ENCODE measurements around the gene PLD1.

PLD1 gene

DNA sequence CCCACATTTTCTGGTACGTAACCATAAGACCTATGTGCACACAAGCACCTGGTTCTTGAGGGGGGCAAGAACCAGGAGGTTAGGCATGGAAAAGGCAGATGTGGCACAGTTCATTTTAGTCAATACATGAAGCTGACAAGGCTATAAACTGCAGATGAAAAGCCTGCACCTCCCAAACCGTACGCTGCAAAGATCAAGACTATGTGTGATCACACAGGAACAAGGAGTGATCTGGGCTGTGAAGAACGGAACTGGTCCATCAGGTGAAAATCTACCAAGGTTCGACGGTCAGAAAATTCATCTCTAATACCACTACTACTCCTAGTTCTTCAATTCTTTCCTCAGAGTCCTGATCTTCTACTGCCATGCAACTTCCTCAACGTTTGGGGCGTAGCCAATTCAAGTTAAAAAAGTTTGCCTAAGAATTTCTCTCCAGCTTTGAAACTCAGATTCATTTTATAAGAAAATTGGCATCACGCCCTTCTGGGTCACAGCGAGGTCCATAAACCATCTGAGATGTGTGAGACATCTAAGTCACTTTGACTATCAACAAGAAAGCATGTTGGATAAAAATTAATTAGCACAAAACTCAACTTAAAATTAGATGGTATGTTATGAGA lies 41.9 kb downstream of the PLD1 start:
- H3K27me3 ChIP-seq (ENCODE audit: control insufficient read depth, insufficient read depth, low read length): no peaks in the 10 kb centered on the region
- no peaks in the 10 kb centered on the region for H3K9me3 ChIP-seq (ENCODE audit: control insufficient read depth, insufficient read depth, low read length)
- H3K27ac ChIP-seq (ENCODE audit: low read depth, low read length): no peak overlapping the region
- no peak overlapping the region for H3K4me3 ChIP-seq (ENCODE audit: low read depth, low read length)
- H3K36me3 ChIP-seq (ENCODE audit: control insufficient read depth, insufficient read depth, low read length): no peaks in the 10 kb centered on the region
- H3K9ac ChIP-seq (ENCODE audit: low read depth, low read length): no peak overlapping the region
- H3K4me1 ChIP-seq (ENCODE audit: control insufficient read depth, insufficient read depth, low read length): no peaks in the 10 kb centered on the region

DNA sequence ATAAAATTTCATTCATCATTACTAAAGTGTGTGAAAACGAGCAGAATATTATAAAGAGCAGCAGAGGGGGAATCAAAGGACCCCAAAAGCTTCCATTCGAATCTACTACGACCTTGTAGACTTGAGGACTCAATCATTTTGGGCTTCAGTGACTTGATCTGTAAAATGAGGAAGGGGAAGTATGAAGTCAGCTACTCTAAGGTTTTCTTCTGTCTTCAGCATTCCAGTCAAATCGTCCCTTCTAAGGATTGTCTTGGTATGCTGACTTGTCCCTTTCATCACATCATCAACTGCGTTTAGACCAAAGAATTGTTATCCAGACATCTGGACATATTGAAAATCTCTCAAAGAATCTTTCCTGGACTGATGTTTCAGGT lies 44.8 kb downstream of the PLD1 start:
- Histone ChIP-seq H3K4me1 (ENCODE audit: control insufficient read depth, insufficient read depth, low read length) (0 out of 2 replicates have a peak, but pooled peaks cover 2% of the 10 kb centered on the region), H3K27me3 (ENCODE audit: control insufficient read depth, insufficient read depth, low read length) (no peaks in the 10 kb centered on the region), H3K4me3 (ENCODE audit: low read depth, low read length) (no peak overlapping the region), H3K9me3 (ENCODE audit: control insufficient read depth, insufficient read depth, low read length) (no peaks in the 10 kb centered on the region), H3K36me3 (ENCODE audit: control insufficient read depth, insufficient read depth, low read length) (no peaks in the 10 kb centered on the region), H3K27ac (ENCODE audit: low read depth, low read length) (no peak overlapping the region), H3K9ac (ENCODE audit: low read depth, low read length) (no peak overlapping the region)

DNA sequence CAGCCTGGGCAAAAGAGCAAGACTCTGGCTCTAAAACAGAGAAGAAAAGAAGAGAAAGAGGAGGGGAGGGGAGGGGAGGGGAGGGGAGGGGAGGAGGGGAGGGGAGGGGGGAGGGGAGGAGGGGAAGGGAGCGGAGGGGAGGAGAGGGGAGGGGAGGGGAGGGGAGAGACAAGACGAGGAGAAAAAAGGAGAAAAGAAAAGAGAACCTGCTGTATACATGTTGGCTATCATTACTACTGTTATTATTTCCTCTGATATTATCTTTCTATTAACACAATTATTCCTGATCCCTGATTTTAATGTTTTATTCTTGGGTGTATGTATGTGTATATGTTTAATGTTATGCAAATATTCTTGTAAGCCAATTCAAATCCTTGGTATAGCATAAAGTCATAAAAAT lies 46.9 kb downstream of the PLD1 start:
- no peaks in the 10 kb centered on the region for H3K36me3 ChIP-seq (ENCODE audit: control insufficient read depth, insufficient read depth, low read length)
- H3K27me3 ChIP-seq (ENCODE audit: control insufficient read depth, insufficient read depth, low read length): no peaks in the 10 kb centered on the region
- H3K4me1 ChIP-seq (ENCODE audit: control insufficient read depth, insufficient read depth, low read length): peaks cover 5% of the 10 kb centered on the region; the same call in 1 of the 2 replicates
- H3K4me3 ChIP-seq (ENCODE audit: low read depth, low read length): no peak overlapping the region
- H3K9ac ChIP-seq (ENCODE audit: low read depth, low read length): no peak overlapping the region
- H3K9me3 ChIP-seq (ENCODE audit: control insufficient read depth, insufficient read depth, low read length): no peaks in the 10 kb centered on the region
- H3K27ac ChIP-seq (ENCODE audit: low read depth, low read length): no peak overlapping the region

DNA sequence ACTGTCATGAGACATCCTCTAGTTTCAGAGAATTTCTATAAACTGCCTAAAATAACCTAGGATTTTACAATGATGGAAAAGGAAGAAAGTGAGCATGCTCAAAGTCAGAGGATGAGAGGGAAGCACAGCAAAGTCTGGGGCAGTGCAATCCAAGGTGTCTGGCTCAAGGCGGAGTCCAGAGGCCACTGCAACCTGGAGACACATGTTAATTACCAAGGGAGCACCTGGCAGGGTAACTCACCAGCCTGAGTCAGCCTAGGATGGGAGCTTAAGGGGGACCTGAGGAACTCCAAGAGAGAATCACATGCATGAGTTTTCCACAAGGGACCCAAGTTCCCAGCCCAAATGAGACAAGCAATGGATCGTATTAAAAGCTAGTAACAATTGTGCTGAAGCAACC lies 49.8 kb downstream of the PLD1 start:
- H3K9me3 ChIP-seq (ENCODE audit: control insufficient read depth, insufficient read depth, low read length): no peaks in the 10 kb centered on the region
- H3K4me3 ChIP-seq (ENCODE audit: low read depth, low read length): no peak overlapping the region
- no peaks in the 10 kb centered on the region for H3K27me3 ChIP-seq (ENCODE audit: control insufficient read depth, insufficient read depth, low read length)
- H3K36me3 ChIP-seq (ENCODE audit: control insufficient read depth, insufficient read depth, low read length): no peaks in the 10 kb centered on the region
- H3K4me1 ChIP-seq (ENCODE audit: control insufficient read depth, insufficient read depth, low read length): peaks cover 6% of the 10 kb centered on the region; the same call in 1 of the 2 replicates
- H3K27ac ChIP-seq (ENCODE audit: low read depth, low read length): no peak overlapping the region
- H3K9ac ChIP-seq (ENCODE audit: low read depth, low read length): no peak overlapping the region

DNA sequence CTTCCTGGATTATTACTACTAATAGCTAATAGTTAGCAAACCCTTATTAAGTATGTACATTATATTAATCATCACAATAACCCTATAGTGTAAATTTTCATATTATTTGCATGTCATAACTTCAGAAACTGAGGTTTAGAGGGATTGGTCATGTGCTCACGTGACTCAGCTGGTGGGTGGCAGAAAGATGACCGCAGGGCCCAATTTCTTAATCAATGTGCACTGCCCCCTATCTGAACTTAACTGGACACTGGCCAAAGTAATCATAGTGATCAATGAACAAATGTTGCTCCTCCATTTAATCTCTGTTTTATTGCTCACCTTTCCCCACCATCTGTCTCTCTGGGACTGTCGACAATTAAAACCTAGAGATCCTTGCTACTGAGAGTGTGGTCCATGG lies 52.2 kb downstream of the PLD1 start:
- Histone ChIP-seq H3K4me3 (ENCODE audit: low read depth, low read length) (no peak overlapping the region), H3K27me3 (ENCODE audit: control insufficient read depth, insufficient read depth, low read length) (no peaks in the 10 kb centered on the region), H3K36me3 (ENCODE audit: control insufficient read depth, insufficient read depth, low read length) (no peaks in the 10 kb centered on the region), H3K27ac (ENCODE audit: low read depth, low read length) (no peak overlapping the region), H3K9me3 (ENCODE audit: control insufficient read depth, insufficient read depth, low read length) (no peaks in the 10 kb centered on the region), H3K4me1 (ENCODE audit: control insufficient read depth, insufficient read depth, low read length) (peaks cover 6% of the 10 kb centered on the region; the same call in 1 of the 2 replicates), H3K9ac (ENCODE audit: low read depth, low read length) (no peak overlapping the region)

DNA sequence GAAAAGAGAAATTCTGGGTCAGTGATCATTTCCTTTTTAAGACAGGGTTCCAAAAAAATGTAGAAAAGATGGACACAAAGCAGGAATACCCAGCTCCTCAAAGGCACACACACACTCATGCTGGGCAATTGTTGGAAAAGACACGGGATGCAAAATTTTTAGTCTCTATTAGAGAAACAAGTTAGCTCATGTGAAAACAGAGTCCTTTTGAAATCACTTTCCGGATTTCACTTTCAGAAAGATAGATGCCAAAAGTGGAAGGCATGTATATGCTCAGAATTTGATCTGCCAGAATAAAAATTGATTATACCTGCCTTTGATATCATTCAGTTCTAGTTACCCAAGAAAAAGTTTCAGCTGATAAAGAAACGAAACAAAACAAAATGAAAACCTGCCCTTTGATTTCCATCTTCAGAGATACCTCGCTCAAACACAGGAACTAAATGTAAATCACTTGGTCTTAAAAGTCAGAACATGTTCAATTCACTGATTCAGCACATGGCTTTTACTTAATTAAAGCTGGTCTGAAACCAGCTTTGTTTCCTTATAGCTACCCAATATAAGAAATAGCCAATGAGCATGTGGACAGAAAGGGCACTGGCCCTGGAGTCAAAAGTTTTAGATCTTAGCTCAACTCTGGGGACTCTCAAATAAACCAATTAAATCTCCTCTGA lies 52.8 kb downstream of the PLD1 start:
- Histone ChIP-seq H3K36me3 (ENCODE audit: control insufficient read depth, insufficient read depth, low read length) (no peaks in the 10 kb centered on the region), H3K4me3 (ENCODE audit: low read depth, low read length) (no peak overlapping the region), H3K9ac (ENCODE audit: low read depth, low read length) (no peak overlapping the region), H3K9me3 (ENCODE audit: control insufficient read depth, insufficient read depth, low read length) (no peaks in the 10 kb centered on the region), H3K27ac (ENCODE audit: low read depth, low read length) (no peak overlapping the region), H3K27me3 (ENCODE audit: control insufficient read depth, insufficient read depth, low read length) (no peaks in the 10 kb centered on the region), H3K4me1 (ENCODE audit: control insufficient read depth, insufficient read depth, low read length) (peaks cover 6% of the 10 kb centered on the region; the same call in 1 of the 2 replicates)

DNA sequence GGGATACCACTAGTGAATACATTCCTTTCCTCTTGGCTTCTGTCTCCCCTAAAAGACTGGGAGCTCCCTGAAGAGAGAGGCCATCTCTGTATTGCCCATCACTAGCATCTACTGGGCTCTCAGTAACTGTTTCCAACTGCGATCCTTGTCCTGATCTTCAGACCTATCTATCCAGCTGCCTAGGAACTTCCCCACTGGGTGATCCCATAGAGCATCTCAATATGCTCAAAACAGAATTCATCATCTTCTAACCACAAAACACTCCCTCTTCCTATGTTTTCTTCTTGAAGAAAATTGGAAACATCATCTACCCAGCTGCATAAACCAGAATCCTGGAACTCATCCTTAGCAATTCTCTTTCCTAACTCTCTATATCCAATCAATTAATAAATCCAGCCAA lies 54.6 kb downstream of the PLD1 start:
- Histone ChIP-seq H3K36me3 (ENCODE audit: control insufficient read depth, insufficient read depth, low read length) (no peaks in the 10 kb centered on the region), H3K9me3 (ENCODE audit: control insufficient read depth, insufficient read depth, low read length) (no peaks in the 10 kb centered on the region), H3K27me3 (ENCODE audit: control insufficient read depth, insufficient read depth, low read length) (no peaks in the 10 kb centered on the region), H3K27ac (ENCODE audit: low read depth, low read length) (no peak overlapping the region), H3K4me3 (ENCODE audit: low read depth, low read length) (no peak overlapping the region), H3K4me1 (ENCODE audit: control insufficient read depth, insufficient read depth, low read length) (peaks cover 5% of the 10 kb centered on the region; the same call in 1 of the 2 replicates), H3K9ac (ENCODE audit: low read depth, low read length) (no peak overlapping the region)

DNA sequence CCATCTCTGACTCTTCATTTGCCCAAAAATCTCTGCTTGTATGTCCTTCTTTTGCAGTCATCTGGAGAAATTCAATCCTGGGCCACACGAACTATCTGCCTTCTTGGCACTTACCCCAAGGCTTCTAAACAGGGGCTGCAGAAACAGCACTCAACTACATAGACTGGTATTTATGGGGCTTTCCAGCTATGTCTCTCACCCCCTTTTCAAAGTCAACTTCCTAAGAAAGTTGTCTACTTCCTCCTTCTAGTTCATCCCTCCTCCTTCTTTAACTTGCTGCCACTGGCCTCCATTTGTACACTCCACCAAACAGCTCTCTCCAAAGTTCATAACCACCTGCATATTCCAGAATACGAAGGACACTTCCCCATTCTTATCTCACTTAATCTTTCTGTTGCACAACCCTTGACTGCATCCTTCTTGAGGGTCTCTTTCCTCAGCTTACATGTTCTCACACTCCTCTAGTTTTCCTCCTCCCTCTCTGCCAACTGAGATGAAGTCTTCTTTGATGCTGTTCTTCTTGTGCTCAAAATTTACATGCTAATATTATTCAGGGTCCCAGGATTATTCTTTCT lies 55.2 kb downstream of the PLD1 start:
- Histone ChIP-seq H3K4me1 (ENCODE audit: control insufficient read depth, insufficient read depth, low read length) (peaks cover 3% of the 10 kb centered on the region; the same call in 1 of the 2 replicates), H3K4me3 (ENCODE audit: low read depth, low read length) (no peak overlapping the region), H3K27me3 (ENCODE audit: control insufficient read depth, insufficient read depth, low read length) (no peaks in the 10 kb centered on the region), H3K9ac (ENCODE audit: low read depth, low read length) (no peak overlapping the region), H3K9me3 (ENCODE audit: control insufficient read depth, insufficient read depth, low read length) (no peaks in the 10 kb centered on the region), H3K27ac (ENCODE audit: low read depth, low read length) (no peak overlapping the region), H3K36me3 (ENCODE audit: control insufficient read depth, insufficient read depth, low read length) (no peaks in the 10 kb centered on the region)

DNA sequence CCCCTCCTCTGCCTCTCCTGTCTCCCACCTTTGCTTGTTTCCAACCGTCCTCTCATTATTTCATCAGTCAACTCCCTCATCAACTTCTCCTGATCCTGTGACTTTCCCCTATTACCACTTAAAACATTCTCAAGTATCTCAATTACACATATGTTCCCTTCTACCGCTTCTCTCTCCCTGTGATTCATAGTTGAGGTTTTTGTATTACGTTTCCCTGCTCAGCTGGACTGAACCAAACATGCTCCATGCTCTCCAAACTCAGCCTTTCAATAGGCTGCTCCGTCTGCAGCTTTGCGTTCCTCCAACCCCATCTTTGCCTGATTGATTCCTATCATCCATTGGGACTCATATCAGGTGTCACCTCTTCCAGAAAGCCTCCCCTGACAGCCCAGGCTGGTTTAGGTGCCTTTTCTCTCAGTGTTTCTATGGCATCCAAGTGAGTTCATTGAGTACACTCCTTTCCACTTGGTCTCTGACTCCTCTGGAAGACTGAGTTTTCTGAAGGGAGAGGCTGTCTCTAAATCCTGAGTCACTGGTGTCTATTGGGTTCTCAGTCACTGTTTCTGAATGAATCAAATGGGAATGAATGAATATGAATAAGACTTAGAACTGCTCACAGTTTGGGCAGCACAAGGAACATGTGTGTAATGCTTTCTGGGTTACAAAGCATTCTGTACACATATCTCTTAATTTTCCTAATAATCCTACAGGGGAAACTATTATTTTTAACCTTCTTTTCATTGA lies 56.4 kb downstream of the PLD1 start:
- Histone ChIP-seq H3K9ac (ENCODE audit: low read depth, low read length) (no peak overlapping the region), H3K27ac (ENCODE audit: low read depth, low read length) (no peak overlapping the region), H3K36me3 (ENCODE audit: control insufficient read depth, insufficient read depth, low read length) (no peaks in the 10 kb centered on the region), H3K4me1 (ENCODE audit: control insufficient read depth, insufficient read depth, low read length) (peaks cover 5% of the 10 kb centered on the region; the same call in 1 of the 2 replicates), H3K4me3 (ENCODE audit: low read depth, low read length) (no peak overlapping the region), H3K9me3 (ENCODE audit: control insufficient read depth, insufficient read depth, low read length) (no peaks in the 10 kb centered on the region), H3K27me3 (ENCODE audit: control insufficient read depth, insufficient read depth, low read length) (no peaks in the 10 kb centered on the region)

DNA sequence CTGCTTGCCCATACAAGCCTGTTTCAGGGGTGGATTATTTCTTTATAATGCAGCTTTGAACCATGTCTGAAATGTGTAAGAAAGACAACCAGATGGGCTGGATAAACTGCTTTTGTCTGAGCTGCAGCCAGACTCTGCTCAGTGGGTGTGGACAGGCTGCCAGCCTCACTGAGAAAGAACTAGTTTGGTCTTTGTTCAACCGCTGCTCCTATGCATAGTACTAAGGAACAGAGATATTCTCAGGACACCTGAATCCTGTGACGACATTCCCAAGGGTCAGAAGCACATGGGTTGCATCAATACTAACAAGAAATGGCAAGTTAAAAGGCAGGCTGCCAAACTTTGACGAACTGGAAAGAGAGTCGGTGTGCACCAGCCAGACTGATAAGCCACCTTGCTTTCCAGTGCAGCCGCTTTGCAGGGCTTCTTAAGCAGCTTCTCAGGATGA lies 57.2 kb downstream of the PLD1 start:
- H3K27ac ChIP-seq (ENCODE audit: low read depth, low read length): no peak overlapping the region
- no peaks in the 10 kb centered on the region for H3K27me3 ChIP-seq (ENCODE audit: control insufficient read depth, insufficient read depth, low read length)
- peaks cover 10% of the 10 kb centered on the region for H3K4me1 ChIP-seq (ENCODE audit: control insufficient read depth, insufficient read depth, low read length)
- no peaks in the 10 kb centered on the region for H3K9me3 ChIP-seq (ENCODE audit: control insufficient read depth, insufficient read depth, low read length)
- H3K4me3 ChIP-seq (ENCODE audit: low read depth, low read length): no peak overlapping the region
- no peaks in the 10 kb centered on the region for H3K36me3 ChIP-seq (ENCODE audit: control insufficient read depth, insufficient read depth, low read length)
- no peak overlapping the region for H3K9ac ChIP-seq (ENCODE audit: low read depth, low read length)

DNA sequence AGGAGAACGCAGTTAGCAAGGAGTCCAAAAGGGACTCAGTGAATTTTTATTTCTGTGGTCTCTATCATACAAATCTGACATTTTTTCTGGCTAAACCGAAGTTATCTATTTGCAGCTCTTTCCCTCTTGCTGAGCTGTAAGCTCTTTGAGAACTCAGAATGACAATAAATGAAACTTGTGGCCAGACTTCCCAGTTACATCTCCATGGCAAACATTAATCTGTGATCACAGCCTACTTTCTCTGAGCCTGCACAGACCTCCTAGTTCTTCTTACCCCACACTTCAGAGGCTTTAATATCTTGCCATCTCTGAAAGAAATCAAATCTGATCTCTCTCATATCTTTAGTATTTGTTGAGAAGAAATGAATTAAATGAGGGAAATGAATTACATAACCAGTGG lies 58.0 kb downstream of the PLD1 start:
- Histone ChIP-seq H3K27me3 (ENCODE audit: control insufficient read depth, insufficient read depth, low read length) (no peaks in the 10 kb centered on the region), H3K4me3 (ENCODE audit: low read depth, low read length) (no peak overlapping the region), H3K27ac (ENCODE audit: low read depth, low read length) (no peak overlapping the region)

More for the DNA sequence above, 58.0 kb downstream of the PLD1 start:
- Histone ChIP-seq H3K36me3 (ENCODE audit: control insufficient read depth, insufficient read depth, low read length) (no peaks in the 10 kb centered on the region), H3K9me3 (ENCODE audit: control insufficient read depth, insufficient read depth, low read length) (no peaks in the 10 kb centered on the region), H3K4me1 (ENCODE audit: control insufficient read depth, insufficient read depth, low read length) (peaks cover 16% of the 10 kb centered on the region), H3K9ac (ENCODE audit: low read depth, low read length) (no peak overlapping the region)

Data from HUES48 (cell line).